ENCODE measurements around the gene CCNK. TPM values are rescaled to one million over a fixed set of nuclear protein-coding genes. Genes with fewer than 3 reads are reported as not detected.

CCNK gene
- total RNA-seq, 1 donor from 2014 or later: 62.3 TPM

GRCh38 chr14:99447739-99448138 lies 33.5 kb upstream of the CCNK start:
- no peaks in the 10 kb centered on the region for H3K4me1 Mint-ChIP-seq (ENCODE audit: low read depth)
- H3K36me3 Mint-ChIP-seq (ENCODE audit: low read depth): peaks cover 15% of the 10 kb centered on the region
- DNase-seq (ENCODE audit: low spot score): no peak
- no peak overlapping the region for H3K4me3 Mint-ChIP-seq (ENCODE audit: unreplicated experiment)
- H3K27ac Mint-ChIP-seq (ENCODE audit: unreplicated experiment): no peak overlapping the region
- no peaks in the 10 kb centered on the region for H3K27me3 Mint-ChIP-seq (ENCODE audit: low read depth)
- TF ChIP-seq CTCF (IDR thresholded peaks at IDR 0.05): no peak
- no peaks in the 10 kb centered on the region for H3K9me3 Mint-ChIP-seq (ENCODE audit: low read depth)

GRCh38 chr14:99450266-99450665 lies 30.9 kb upstream of the CCNK start:
- Mint-ChIP-seq H3K36me3 (ENCODE audit: low read depth) (peaks cover 14% of the 10 kb centered on the region), H3K4me1 (ENCODE audit: low read depth) (peaks cover 12% of the 10 kb centered on the region), H3K27me3 (ENCODE audit: low read depth) (no peaks in the 10 kb centered on the region), H3K9me3 (ENCODE audit: low read depth) (no peaks in the 10 kb centered on the region), H3K4me3 (ENCODE audit: unreplicated experiment) (no peak overlapping the region), H3K27ac (ENCODE audit: unreplicated experiment) (no peak overlapping the region)
- DNase-seq (ENCODE audit: low spot score): no peak
- no peak for TF ChIP-seq CTCF (IDR thresholded peaks at IDR 0.05)

GRCh38 chr14:99451234-99451633 lies 30.0 kb upstream of the CCNK start:
- Mint-ChIP-seq H3K27ac (ENCODE audit: unreplicated experiment) (no peak overlapping the region), H3K36me3 (ENCODE audit: low read depth) (peaks cover 13% of the 10 kb centered on the region)

GRCh38 chr14:99452968-99453367 lies 28.2 kb upstream of the CCNK start:
- H3K9me3 Mint-ChIP-seq (ENCODE audit: low read depth): no peaks in the 10 kb centered on the region
- no peaks in the 10 kb centered on the region for H3K27me3 Mint-ChIP-seq (ENCODE audit: low read depth)
- peaks cover 13% of the 10 kb centered on the region for H3K4me1 Mint-ChIP-seq (ENCODE audit: low read depth)
- no peak for DNase-seq (ENCODE audit: low spot score)
- no peak overlapping the region for H3K4me3 Mint-ChIP-seq (ENCODE audit: unreplicated experiment)
- peaks cover 15% of the 10 kb centered on the region for H3K36me3 Mint-ChIP-seq (ENCODE audit: low read depth)
- no peak overlapping the region for H3K27ac Mint-ChIP-seq (ENCODE audit: unreplicated experiment)
- TF ChIP-seq CTCF (IDR thresholded peaks at IDR 0.05): no peak

More at GRCh38 chr14:99451234-99451633, 30.0 kb upstream of the CCNK start:
- Mint-ChIP-seq H3K27me3 (ENCODE audit: low read depth) (no peaks in the 10 kb centered on the region), H3K9me3 (ENCODE audit: low read depth) (no peaks in the 10 kb centered on the region), H3K4me3 (ENCODE audit: unreplicated experiment) (no peak overlapping the region), H3K4me1 (ENCODE audit: low read depth) (peaks cover 13% of the 10 kb centered on the region)
- DNase-seq (ENCODE audit: low spot score): no peak
- no peak for TF ChIP-seq CTCF (IDR thresholded peaks at IDR 0.05)

- H3K27ac Mint-ChIP-seq (ENCODE audit: unreplicated experiment): peak overlapping the region; percentile 63
Observed at GRCh38 chr14:99454246-99454645, 27.0 kb upstream of the CCNK start.

More at GRCh38 chr14:99454246-99454645, 27.0 kb upstream of the CCNK start:
- H3K4me3 Mint-ChIP-seq (ENCODE audit: unreplicated experiment): no peak overlapping the region
- no peak for DNase-seq (ENCODE audit: low spot score)
- TF ChIP-seq CTCF (IDR thresholded peaks at IDR 0.05): no peak
- H3K9me3 Mint-ChIP-seq (ENCODE audit: low read depth): no peaks in the 10 kb centered on the region
- no peaks in the 10 kb centered on the region for H3K27me3 Mint-ChIP-seq (ENCODE audit: low read depth)
- peaks cover 13% of the 10 kb centered on the region for H3K4me1 Mint-ChIP-seq (ENCODE audit: low read depth)
- peaks cover 19% of the 10 kb centered on the region for H3K36me3 Mint-ChIP-seq (ENCODE audit: low read depth)

All from chondrocyte (in vitro differentiated cells).